K562 (cell line): Measurements from ENCODE around the gene VASH2. TPM values are rescaled to one million over a fixed set of nuclear protein-coding genes. Genes with fewer than 3 reads are reported as not detected.

Experiments used
- ATAC-seq: fragments of 200-7000 bp; cut with Tn5 transposase; 3 replicates; pipeline ENCODE4 v1.9.1; 2020; ENCODE audit warnings: moderate library complexity
- BruUV-seq: library from RNA; stranded (reverse); fragments of 400-500 nt; replicated peaks from 2 replicates; lab custom pipeline; 2021; lab: Mats Ljungman, UMichigan
- CTCF ChIA-PET: fragments of 300-600 bp; formaldehyde crosslinking; extraction: SDS; loops from one replicate; lab custom pipeline; 2021; ENCODE audit warnings: low intra/inter-chr PET ratio; lab: Yijun Ruan, JAX
- POLR2A ChIA-PET: fragments of 300-600, 350-650 bp; sonication (Branson Sonifier 250); formaldehyde crosslinking; extraction: SDS; loops from one replicate; lab custom pipeline; 2021; ENCODE audit warnings: antibody characterized with exemption, inconsistent platforms; lab: Yijun Ruan, JAX
- DNase-seq, 4 experiments: peaks; one replicate each; pipeline versions ENCODE4 v3.0.0 to v3.0.0-alpha.2; 2011 to 2018; ENCODE audit warnings: low spot score in 3 of 4, mixed read lengths in 3 of 4; ENCODE audit errors: extremely low read depth in 1 of 4
- FAIRE-seq: peaks from 2 replicates; lab custom pipeline; 2011; peaks lifted over from hg19 to GRCh38; lab: Jason Lieb, UNC
- H2AFZ ChIP-seq: 2 replicates; pipeline ENCODE4 v1.6.0; 2011; ENCODE audit warnings: low read depth, low read length, control low read depth, inconsistent platforms
- H3K27ac ChIP-seq: fragments of 200-600 bp; 3 replicates; pipeline ENCODE4 v1.8.0; 2011; ENCODE audit warnings: low read depth, mild to moderate bottlenecking, control low read depth, inconsistent platforms, low read length, moderate library complexity, mixed read lengths; ENCODE audit errors: extremely low read depth
- H3K27me3 ChIP-seq, 2 experiments: fragments of 300-600 bp in 1 of 2; 2 replicates in 1 of 2; 3 replicates in 1 of 2; pipeline versions ENCODE4 v1.6.0 to v1.8.0; 2011; ENCODE audit warnings: inconsistent platforms in 2 of 2, low read length in 2 of 2, mild to moderate bottlenecking in 1 of 2, mixed read lengths in 1 of 2, moderate library complexity in 1 of 2; ENCODE audit not compliant: control insufficient read depth in 2 of 2, insufficient read depth in 2 of 2
- H3K36me3 ChIP-seq: fragments of 300-600 bp; 3 replicates; pipeline ENCODE4 v1.8.0; 2011; ENCODE audit warnings: mild to moderate bottlenecking, low read length, inconsistent platforms; ENCODE audit not compliant: control insufficient read depth, insufficient read depth
- H3K4me1 ChIP-seq, 2 experiments: fragments of 200-600 bp in 1 of 2; replicated peaks in 1 of 2; 2 replicates in 1 of 2; 3 replicates in 1 of 2; pipeline versions ENCODE4 v1.5.1 to v1.8.0; 2011; ENCODE audit warnings: inconsistent platforms in 2 of 2, low read length in 2 of 2, mild to moderate bottlenecking in 1 of 2, mixed read lengths in 1 of 2, moderate library complexity in 1 of 2; ENCODE audit not compliant: control insufficient read depth in 2 of 2, insufficient read depth in 2 of 2
- H3K4me2 ChIP-seq: 2 replicates; pipeline ENCODE4 v1.6.1; 2011; ENCODE audit warnings: low read length, control low read depth, inconsistent platforms, mixed read lengths; ENCODE audit not compliant: insufficient read depth
- H3K4me3 ChIP-seq: fragments of 200-600 bp; sonication (generic), shearing (Covaris generic); 2 replicates; pipeline ENCODE4 v1.5.1; 2016; ENCODE audit warnings: control low read depth, inconsistent platforms
- H3K79me2 ChIP-seq: fragments of 200-600 bp; 3 replicates; pipeline ENCODE4 v1.8.0; 2011; ENCODE audit warnings: low read length, inconsistent platforms; ENCODE audit not compliant: control insufficient read depth, insufficient read depth
- H3K9ac ChIP-seq, 2 experiments: 2 replicates each; pipeline versions ENCODE4 v1.6.0 to v1.6.1; 2011; ENCODE audit warnings: low read depth in 2 of 2, low read length in 2 of 2, control low read depth in 1 of 2, inconsistent platforms in 1 of 2, mild to moderate bottlenecking in 1 of 2, mixed read lengths in 1 of 2; ENCODE audit not compliant: insufficient read depth in 1 of 2
- H3K9me1 ChIP-seq: one replicate; pipeline ENCODE4 v1.6.0; 2011; ENCODE audit warnings: inconsistent platforms, mild to moderate bottlenecking, low read length, moderate library complexity; ENCODE audit not compliant: control insufficient read depth, insufficient read depth
- H3K9me3 ChIP-seq: replicated peaks from 2 replicates; pipeline ENCODE4 v1.5.1; 2011; ENCODE audit warnings: low read depth, low read length, inconsistent platforms; ENCODE audit not compliant: control insufficient read depth, insufficient read depth
- H4K20me1 ChIP-seq: replicated peaks from 2 replicates; pipeline ENCODE4 v1.6.1; 2011; ENCODE audit warnings: low read length, inconsistent platforms, mixed read lengths; ENCODE audit not compliant: control insufficient read depth, insufficient read depth
- BRF1 ChIP-seq: IDR thresholded peaks from 3 replicates; pipeline ENCODE4 v1.6.1; 2011; ENCODE audit warnings: borderline replicate concordance, mild to moderate bottlenecking; ENCODE audit not compliant: insufficient read length; ENCODE audit errors: extremely low read depth
- CBFB ChIP-seq: sonication (generic); formaldehyde crosslinking; IDR thresholded peaks from 2 replicates; pipeline ENCODE4 v1.4.0; 2020; ENCODE audit warnings: mild to moderate bottlenecking, missing genetic modification reagents
- HMG20B ChIP-seq: fragments of 250-450 bp; sonication (Bioruptor Pico); IDR thresholded peaks from 2 replicates; pipeline ENCODE4 v1.5.0; 2021; ENCODE audit warnings: mild to moderate bottlenecking
- MTA3 ChIP-seq: fragments of 450-650 bp; formaldehyde crosslinking; IDR thresholded peaks from 2 replicates; pipeline ENCODE4 v1.6.1; 2017; ENCODE audit warnings: mild to moderate bottlenecking, borderline replicate concordance
- POLR3G ChIP-seq: IDR thresholded peaks from 2 replicates; pipeline ENCODE4 v1.6.1; 2011; ENCODE audit not compliant: insufficient read length, insufficient replicate concordance; ENCODE audit errors: extremely low read depth
- PTRF ChIP-seq: fragments of 450-650 bp; IDR thresholded peaks from 2 replicates; pipeline ENCODE4 v1.6.1; 2016; ENCODE audit warnings: mild to moderate bottlenecking, missing genetic modification characterization, missing compliant biosample characterization
- RBM14 ChIP-seq: fragments of 200-400 bp; formaldehyde crosslinking; IDR thresholded peaks from 2 replicates; pipeline ENCODE4 v1.6.1; 2018; ENCODE audit warnings: low read depth, mild to moderate bottlenecking, low read length, moderate library complexity, borderline replicate concordance; ENCODE audit not compliant: insufficient read depth
- RHOXF2B ChIP-seq: fragments of 250-450 bp; sonication (Bioruptor Pico); conservative IDR thresholded peaks from 2 replicates; pipeline ENCODE4 v1.5.1; 2021
- SP2 ChIP-seq: IDR thresholded peaks from 2 replicates; pipeline ENCODE4 v1.6.1; 2011; ENCODE audit warnings: mild to moderate bottlenecking, low read depth, low read length, moderate library complexity; ENCODE audit not compliant: poor library complexity, severe bottlenecking; ENCODE audit errors: extremely low read depth
- ZC3H11A ChIP-seq: IDR thresholded peaks from 2 replicates; pipeline ENCODE4 v1.6.1; 2012; ENCODE audit warnings: low read depth, low read length, improper control_type of control experiment
- ZNF124 ChIP-seq: sonication (generic); formaldehyde crosslinking; IDR thresholded peaks from 2 replicates; pipeline ENCODE4 v1.8.1; 2022; ENCODE audit warnings: missing genetic modification reagents
- ZNF316 ChIP-seq: fragments of 450-650 bp; IDR thresholded peaks from 2 replicates; pipeline ENCODE4 v1.6.1; 2016
- WGBS: fragments of 100-300 bp; shearing (Covaris generic); methylation state at CpG from one replicate; pipeline ENCODE4 v1.1.6; 2016; ENCODE audit warnings: low coverage, mixed read lengths; ENCODE audit not compliant: insufficient coverage; ENCODE audit errors: missing lambda C conversion rate; 5-methylcytosine and 5-hydroxymethylcytosine counted together
- in situ Hi-C: fragments of 300-500 bp; cut with MboI; formaldehyde crosslinking; loops from 4 replicates; pipeline ENCODE4 v1.15.0; 2018; ENCODE audit warnings: inconsistent platforms, mixed read lengths
- intact Hi-C: fragments of 100-400 bp; cut with micrococcal nuclease; formaldehyde crosslinking; loops from 2 replicates; pipeline ENCODE4 v1.14.2; 2022
- polyA plus RNA-seq, 8 experiments: library from polyadenylated mRNA; depleted of rRNA in 4 of 8; stranded (reverse) in 5 of 8; unstranded in 3 of 8; fragments of >200 nt; fragmentation: Nextera tagmentation in 2 of 8; fragmentation: Illumina TruSeq in 1 of 8; extraction: Ambion mirVana in 2 of 8; extraction: Trizol in 1 of 8; gene quantifications; 2 replicates each; pipeline versions ENCODE4 v1.2.1 to v1.2.3, GENCODE V29; 2011 to 2014; ENCODE audit warnings: inconsistent platforms in 1 of 8, missing spikeins in 1 of 8
- total RNA-seq, 7 experiments: library from RNA; depleted of rRNA in 6 of 7; stranded (reverse); fragments of >200 nt in 6 of 7; fragmentation: Illumina TruSeq in 2 of 7; extraction: Trizol in 2 of 7; gene quantifications; 2 replicates each; pipeline versions ENCODE4 v1.2.1 to v1.2.3, GENCODE V29; 2011 to 2021; ENCODE audit warnings: low replicate concordance in 1 of 7
- TF ChIP-seq, protein P1 (sequence below): IDR thresholded peaks from 2 replicates; pipeline ENCODE4 v1.6.1; 2012; ENCODE audit warnings: low read depth, low read length, improper control_type of control experiment, borderline replicate concordance
- TF ChIP-seq, protein P2 (sequence below): sonication (generic); formaldehyde crosslinking; IDR thresholded peaks from 2 replicates; pipeline ENCODE4 v1.8.1; 2023; ENCODE audit warnings: mild to moderate bottlenecking, missing genetic modification reagents
- TF ChIP-seq, protein P3 (sequence below), 2 experiments: fragments of 250-450 bp in 1 of 2; fragments of 450-650 bp in 1 of 2; sonication (Bioruptor Pico) in 1 of 2; IDR thresholded peaks; 2 replicates each; pipeline versions ENCODE4 v1.6.1 to v1.8.0; 2016 to 2021; ENCODE audit warnings: mild to moderate bottlenecking in 2 of 2, moderate library complexity in 2 of 2, missing compliant biosample characterization in 1 of 2, missing genetic modification characterization in 1 of 2

VASH2 gene
- total and polyA plus RNA-seq, 9 of the 15 experiments (the other 6 are each of a cell fraction or from before 2014, with no cell fraction given) = 0.04 to 0.40 (median 0.10) TPM; not detected in 1

DNA sequence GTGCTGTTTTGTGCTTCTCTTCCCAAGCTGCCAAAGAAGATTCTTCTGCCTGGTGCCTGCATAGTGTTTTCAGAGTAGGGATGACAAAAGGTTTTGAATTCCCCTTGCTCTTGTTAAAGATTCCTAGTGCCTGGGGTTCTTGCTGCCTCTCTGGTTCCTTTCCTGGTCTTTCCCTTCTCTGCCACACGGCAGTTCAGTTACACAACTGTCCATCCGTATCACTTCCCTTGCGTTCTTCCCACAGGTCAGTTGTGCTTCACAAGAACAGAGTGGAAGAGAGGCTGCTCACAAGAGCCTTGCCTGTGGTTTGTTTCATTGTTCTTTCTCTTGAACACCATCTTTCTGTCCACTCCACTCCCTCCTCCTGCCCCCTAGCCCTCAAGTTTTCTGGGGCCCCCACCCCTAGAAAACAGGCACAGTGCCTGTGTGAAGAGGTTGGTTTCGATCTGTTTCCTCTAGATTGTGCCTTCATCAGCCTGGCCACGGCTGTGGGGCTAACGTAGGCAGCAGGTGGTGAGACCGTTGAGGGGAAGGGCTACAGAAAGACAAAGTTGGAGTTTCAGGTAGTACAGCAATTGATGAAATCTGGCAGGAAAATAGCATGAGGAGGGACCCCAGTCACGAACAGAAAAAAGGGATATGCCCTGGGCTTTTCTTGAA is 5.8 kb downstream of the VASH2 start:
- Histone ChIP-seq H3K9me1 (no peaks in the 10 kb centered on the region), H3K4me3 (no peak overlapping the region), H3K4me1 (peaks cover 0 to 9% of the 10 kb centered on the region in 2 experiments; a peak in 2 of 5 replicates), H3K4me2 (no peak overlapping the region), H3K27me3 (peaks cover 63 to 95% of the 10 kb centered on the region in 2 experiments), H4K20me1 (no peaks in the 10 kb centered on the region), H3K9me3 (no peaks in the 10 kb centered on the region), H3K9ac (no peak overlapping the region), H3K36me3 (no peaks in the 10 kb centered on the region), H2AFZ (no peak overlapping the region), H3K27ac (no peak overlapping the region), H3K79me2 (no peaks in the 10 kb centered on the region)
- 2% methylated on average over 8 of the region's 8 CpGs for WGBS
- ChIA-PET CTCF (no interaction called here), POLR2A (interaction anchor here (1.0 kb wide), 1 partner anchor 23 kb away, joined by 3 read pairs; no protein-coding TSS in a partner anchor)
- no TSS peak for BruUV-seq
- in situ Hi-C loops (no loop called here), intact Hi-C loops (no loop called here)
- DNase-seq (no peak), ATAC-seq (no peak), FAIRE-seq (no peak)
- TF ChIP-seq BRF1 = no peak
- TF ChIP-seq, protein P1, sequence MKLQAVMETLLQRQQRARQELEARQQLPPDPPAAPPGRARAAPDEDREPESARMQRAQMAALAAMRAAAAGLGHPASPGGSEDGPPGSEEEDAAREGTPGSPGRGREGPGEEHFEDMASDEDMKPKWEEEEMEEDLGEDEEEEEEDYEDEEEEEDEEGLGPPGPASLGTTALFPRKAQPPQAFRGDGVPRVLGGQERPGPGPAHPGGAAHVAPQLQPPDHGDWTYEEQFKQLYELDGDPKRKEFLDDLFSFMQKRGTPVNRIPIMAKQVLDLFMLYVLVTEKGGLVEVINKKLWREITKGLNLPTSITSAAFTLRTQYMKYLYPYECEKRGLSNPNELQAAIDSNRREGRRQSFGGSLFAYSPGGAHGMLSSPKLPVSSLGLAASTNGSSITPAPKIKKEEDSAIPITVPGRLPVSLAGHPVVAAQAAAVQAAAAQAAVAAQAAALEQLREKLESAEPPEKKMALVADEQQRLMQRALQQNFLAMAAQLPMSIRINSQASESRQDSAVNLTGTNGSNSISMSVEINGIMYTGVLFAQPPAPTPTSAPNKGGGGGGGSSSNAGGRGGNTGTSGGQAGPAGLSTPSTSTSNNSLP = no peak
- no peak for TF ChIP-seq CBFB (CRISPR knock-in tag)
- TF ChIP-seq RBM14 = no peak
- no peak for TF ChIP-seq ZNF124
- no peak for TF ChIP-seq HMG20B (CRISPR knock-in tag)
- TF ChIP-seq MTA3 = no peak
- no peak for TF ChIP-seq ZC3H11A
- no peak for TF ChIP-seq ZNF316
- TF ChIP-seq, protein P2, sequence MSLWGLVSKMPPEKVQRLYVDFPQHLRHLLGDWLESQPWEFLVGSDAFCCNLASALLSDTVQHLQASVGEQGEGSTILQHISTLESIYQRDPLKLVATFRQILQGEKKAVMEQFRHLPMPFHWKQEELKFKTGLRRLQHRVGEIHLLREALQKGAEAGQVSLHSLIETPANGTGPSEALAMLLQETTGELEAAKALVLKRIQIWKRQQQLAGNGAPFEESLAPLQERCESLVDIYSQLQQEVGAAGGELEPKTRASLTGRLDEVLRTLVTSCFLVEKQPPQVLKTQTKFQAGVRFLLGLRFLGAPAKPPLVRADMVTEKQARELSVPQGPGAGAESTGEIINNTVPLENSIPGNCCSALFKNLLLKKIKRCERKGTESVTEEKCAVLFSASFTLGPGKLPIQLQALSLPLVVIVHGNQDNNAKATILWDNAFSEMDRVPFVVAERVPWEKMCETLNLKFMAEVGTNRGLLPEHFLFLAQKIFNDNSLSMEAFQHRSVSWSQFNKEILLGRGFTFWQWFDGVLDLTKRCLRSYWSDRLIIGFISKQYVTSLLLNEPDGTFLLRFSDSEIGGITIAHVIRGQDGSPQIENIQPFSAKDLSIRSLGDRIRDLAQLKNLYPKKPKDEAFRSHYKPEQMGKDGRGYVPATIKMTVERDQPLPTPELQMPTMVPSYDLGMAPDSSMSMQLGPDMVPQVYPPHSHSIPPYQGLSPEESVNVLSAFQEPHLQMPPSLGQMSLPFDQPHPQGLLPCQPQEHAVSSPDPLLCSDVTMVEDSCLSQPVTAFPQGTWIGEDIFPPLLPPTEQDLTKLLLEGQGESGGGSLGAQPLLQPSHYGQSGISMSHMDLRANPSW (CRISPR knock-in tag) = no peak
- TF ChIP-seq, protein P3, sequence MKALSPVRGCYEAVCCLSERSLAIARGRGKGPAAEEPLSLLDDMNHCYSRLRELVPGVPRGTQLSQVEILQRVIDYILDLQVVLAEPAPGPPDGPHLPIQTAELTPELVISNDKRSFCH (CRISPR knock-in tag; IDR thresholded peaks at IDR 0.05) = no peak
- TF ChIP-seq, protein P3 (tag; IDR thresholded peaks at IDR 0.05) = no peak
- TF ChIP-seq RHOXF2B (CRISPR knock-in tag) = no peak
- no peak for TF ChIP-seq PTRF (tag)
- no peak for TF ChIP-seq POLR3G
- no peak for TF ChIP-seq SP2
